HG03064 (cell line): ENCODE results near the gene SCN11A.
A peak's percentile ranks its signal among the peaks of the same experiment; 100 is the strongest.

Experiments used
- ATAC-seq: cut with Tn5 transposase; IDR thresholded peaks from one replicate; pipeline ENCODE4 v1.9.1; 2021; ENCODE audit warnings: low read depth; ENCODE audit not compliant: unreplicated experiment

Gene SCN11A

DNA sequence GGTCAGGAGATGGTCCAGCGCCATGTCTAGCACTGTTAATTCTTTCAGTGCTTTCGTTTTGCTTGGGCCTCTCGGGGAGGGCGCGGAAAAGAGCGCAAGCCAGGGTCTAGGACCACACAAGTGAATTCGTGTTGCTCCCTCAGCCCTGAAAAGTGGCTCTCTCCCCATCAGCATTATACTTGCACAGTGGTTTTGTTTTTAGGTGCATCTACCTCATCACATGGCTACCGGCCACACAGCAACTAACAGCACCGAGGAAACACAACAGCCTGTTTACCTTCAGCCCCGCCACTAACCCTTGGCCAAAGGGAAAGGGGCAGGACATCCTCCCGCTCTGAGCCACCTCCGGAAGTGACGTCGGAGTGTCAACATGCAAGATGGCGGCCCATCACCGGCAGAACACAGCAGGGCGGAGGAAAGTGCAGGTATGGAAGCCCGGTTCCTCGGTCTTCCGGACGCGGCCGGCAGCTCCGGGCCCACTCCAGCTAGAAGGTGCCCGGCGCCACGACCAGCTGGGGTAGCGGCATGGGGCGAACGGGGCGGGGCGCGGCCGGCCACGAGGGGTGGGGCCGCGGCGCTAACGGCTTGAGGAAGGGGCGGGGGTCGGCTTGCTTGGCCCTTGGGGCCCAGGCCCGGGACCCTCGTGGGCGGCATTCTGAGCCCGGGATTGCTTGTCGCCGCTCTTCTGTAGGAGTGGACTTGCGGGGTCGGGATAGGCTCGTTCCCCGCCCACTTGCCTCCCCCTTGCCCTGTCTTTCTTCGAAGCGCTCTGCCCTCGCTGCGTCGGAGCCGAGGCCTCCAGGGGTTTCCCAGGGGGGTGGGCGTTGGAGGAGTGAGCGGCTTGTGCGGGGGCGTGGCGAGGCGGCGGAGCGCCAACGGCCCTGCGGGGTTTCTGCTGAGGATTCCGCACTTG lies at the start of gene SCN11A, which contains the start of gene WDR48:
Gene SCN11A (minus strand): TSS at position 296 of the 913 bp plus-strand sequence. CDS start 101,582 bp downstream, outside the sequence.
Gene WDR48 (plus strand): TSS at position 368 of the 913 bp plus-strand sequence. CDS start 10 bp downstream, at position 378.
- ATAC-seq = peak; percentile 98

- no peak for ATAC-seq
Observed at GRCh38 chr3:39101022-39101689, 49.4 kb upstream of the SCN11A start.

DNA sequence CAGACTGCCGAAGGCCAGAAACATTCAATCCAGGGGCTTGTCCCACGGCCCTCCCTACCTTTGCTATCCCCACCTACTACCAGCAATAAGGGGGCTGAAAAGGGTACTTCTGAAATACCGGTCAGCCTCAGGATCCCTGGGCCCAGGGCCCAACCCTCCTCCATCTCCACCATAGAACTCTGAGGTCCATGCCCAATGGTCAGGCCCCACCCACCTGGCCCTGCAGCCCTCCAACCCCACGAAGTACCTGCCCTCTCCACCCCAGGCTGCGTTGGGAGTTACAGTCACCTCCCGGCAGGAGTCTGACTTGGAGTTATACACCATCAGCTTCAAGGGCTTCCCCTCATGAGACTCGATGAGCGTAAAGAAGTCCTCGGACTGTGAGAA lies 48.7 kb upstream of the SCN11A start:
- no peak for ATAC-seq

DNA sequence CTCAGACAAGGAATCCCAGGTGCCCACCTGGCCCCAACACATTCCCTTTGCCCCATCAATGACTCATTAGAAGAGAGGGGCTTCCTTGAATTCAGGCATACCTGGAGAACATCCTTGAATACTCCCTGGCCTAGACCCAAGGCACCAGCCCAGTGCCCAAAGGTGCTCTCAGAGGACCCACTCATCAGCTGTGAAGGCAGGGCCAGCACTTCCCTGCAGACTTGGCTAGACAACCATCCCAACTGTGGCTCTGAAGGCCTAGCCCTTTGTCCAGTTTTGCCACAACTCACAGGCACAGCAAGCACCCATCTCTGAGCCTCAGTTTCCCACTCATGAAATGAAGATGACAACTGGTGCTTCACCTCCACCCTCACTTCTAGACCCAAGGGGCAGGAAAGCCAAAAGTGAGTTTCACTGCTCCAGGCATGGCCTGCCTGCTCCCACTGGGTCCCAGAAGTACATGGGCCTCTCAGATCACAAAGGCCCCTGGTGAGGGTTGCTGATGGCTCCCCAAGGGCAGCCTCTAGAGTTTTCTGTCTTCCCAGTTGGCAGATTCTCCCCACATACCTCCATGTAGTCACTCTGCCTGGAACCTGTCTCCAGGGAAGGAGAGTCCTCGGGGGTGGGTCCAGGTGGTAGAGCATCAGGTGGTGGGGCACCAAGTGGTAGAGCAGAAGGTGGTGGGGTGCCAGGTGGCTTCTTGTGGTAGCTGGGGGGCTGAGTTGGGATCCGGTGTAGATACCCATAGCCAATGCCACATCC lies 48.2 kb upstream of the SCN11A start:
- no peak for ATAC-seq

GRCh38 chr3:39099242-39099641 lies 47.5 kb upstream of the SCN11A start:
- ATAC-seq = no peak

DNA sequence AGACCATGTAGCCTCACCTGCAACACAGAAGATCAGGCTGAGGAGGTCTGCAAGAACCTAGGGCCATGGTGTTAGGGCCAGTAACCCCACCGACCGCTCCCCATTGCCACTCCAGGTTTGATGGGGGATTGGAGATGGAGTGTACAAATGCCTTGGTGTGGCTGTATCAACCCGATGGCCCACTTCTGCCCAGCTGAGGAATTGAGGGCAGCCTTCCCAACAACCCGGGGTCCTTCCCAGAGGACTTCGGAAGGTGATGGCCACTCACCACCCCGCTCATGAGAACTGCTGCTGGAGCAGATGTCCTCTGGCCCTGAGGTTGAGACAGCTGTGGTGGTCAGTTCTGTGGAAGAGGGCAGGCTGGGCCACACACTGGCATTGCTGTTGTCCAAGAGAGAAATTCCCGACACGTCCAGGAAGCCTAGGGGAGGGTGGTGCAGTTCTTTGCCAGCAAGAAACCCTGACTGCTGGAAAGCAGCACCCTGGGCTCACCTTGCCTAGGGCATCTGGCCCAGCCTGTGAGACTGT lies 46.8 kb upstream of the SCN11A start:
- ATAC-seq = no peak

- ATAC-seq = no peak
Observed at GRCh38 chr3:39097716-39098472, 46.1 kb upstream of the SCN11A start.

DNA sequence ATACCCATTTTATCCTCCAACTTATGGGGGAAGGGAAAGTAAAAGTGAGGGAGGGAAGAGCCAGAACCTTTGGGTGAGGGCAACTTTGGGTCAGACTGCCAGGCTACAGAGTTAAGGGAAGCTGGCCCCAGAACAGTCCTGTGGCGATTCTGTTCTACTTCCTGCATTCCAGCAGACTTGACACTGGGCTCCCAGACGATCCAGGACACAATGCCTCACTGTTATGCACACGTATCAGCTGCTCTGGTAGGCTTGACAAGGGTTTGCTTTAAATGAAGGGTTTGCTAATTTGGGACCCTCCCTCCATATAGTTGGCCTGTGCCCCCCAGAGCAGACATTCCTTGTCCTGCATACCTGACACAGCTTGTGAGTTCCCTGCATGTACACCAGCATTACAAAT lies 45.0 kb upstream of the SCN11A start:
- no peak for ATAC-seq

- ATAC-seq = no peak
Observed at GRCh38 chr3:39095778-39096177, 44.0 kb upstream of the SCN11A start.

DNA sequence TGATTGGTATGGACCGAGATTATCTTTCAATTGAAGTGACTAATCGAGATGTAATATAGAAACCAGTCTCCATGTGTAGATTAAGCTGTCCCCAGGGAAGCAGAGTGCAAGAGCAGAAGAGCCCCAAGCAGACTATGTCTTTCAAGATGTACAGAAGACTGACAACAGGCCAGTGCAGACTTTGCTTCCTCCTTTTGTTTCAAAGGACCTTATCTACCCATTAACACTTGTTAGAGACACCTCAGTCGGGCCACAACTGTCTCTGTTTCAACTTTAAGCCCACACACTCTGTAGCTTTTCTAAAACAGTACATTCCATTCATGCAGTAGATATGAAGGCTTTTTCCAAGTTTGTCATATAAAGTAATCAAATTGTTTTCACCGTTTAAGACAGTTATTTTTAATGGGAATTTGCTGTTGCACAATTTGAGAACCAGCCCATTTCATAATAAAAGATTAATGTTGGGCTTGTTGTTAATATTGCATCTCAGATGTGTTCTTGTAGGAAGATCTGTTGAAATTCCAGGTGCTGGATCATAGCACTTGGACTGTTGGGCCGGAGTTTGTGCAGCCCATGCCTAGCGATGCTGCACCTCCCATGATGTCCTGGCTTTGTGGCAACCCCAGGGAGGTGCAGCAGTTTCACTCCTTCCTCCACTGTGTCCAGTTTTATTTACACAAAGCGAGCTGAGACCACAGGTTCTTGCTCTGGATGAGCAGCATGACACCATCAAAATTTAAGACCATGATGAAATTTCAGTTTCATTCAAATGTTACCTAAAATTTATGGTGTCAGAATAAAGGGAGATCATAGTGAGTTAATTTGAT lies 43.3 kb upstream of the SCN11A start:
- no peak for ATAC-seq

GRCh38 chr3:39090922-39091321 lies 39.2 kb upstream of the SCN11A start:
- no peak for ATAC-seq

DNA sequence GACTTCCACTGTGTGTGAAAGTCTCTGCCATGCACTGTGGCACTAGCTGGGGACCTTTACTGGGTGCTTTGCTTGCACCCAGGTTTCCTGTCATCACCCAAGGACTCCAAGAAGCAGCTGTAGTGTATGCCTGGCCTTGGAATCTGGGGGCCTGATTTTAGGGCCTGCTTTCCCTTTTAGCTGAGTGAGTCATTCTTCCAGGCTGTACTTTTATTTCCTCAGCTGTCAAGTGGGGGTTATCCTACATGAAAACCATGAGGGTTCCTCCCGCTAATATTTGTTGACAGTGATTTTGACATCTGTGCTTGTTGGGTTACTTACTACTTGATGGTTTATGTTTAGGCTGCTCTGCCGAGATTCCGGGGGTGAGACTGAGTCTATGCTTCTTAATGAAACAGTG lies 37.1 kb upstream of the SCN11A start:
- ATAC-seq = no peak

DNA sequence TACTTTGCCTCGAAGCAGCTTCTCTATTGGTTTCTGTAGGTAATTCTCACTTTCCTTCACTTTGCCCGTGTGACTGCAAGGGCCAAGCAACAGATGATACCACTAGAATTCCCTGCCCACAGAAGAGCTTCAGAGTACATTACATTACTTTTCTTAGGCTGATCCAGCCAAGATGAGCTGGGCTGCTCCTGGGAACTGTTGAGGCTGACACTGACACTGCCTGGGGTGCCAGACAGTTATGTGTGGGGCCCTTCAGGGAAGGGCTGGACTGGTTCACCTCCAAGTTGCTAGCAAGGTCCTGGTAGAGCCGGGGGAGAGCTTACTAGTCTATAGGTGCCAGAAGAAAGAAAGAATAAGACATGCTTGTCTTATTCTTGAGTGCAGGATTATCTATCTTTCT lies 36.7 kb upstream of the SCN11A start:
- ATAC-seq = no peak

GRCh38 chr3:39086144-39086543 lies 34.4 kb upstream of the SCN11A start:
- ATAC-seq = no peak

- ATAC-seq = no peak
Observed at GRCh38 chr3:39082666-39083313, 31.0 kb upstream of the SCN11A start.

- no peak for ATAC-seq
Observed at GRCh38 chr3:39080026-39080425, 28.3 kb upstream of the SCN11A start.

DNA sequence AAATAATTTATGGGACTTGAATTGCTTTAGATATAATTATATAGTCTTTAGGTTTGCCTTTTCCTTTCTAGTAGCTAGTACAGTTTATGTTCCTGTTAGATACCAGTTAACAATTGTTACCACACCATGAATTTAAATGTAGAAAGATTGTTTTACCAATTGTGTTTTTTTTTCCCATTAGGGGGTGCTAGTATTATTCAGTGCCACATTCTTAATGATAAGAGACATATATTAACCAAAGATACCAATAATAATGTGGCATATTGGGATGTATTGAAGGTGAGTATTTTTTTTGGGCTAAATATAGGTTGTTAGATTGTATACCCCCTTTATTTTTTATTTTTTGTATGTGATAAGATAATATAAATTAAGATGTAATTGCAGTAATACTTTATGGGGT lies 27.8 kb upstream of the SCN11A start:
- ATAC-seq = no peak

- ATAC-seq = no peak
Observed at GRCh38 chr3:39075910-39076309, 24.2 kb upstream of the SCN11A start.

- ATAC-seq = no peak
Observed at GRCh38 chr3:39068556-39068955, 16.8 kb upstream of the SCN11A start.
